Type B pancreatic cell (in vitro differentiated cells): ENCODE measurements around the gene COMTD1. TPM values are rescaled to one million over a fixed set of nuclear protein-coding genes. Genes with fewer than 3 reads are reported as not detected.
"Not testable (repeated sequence)": the region's sequence is repeated elsewhere in the genome, so short reads cannot be mapped to it uniquely, and the experiment has no call there.

ENCODE experiments used
- DNase-seq: peaks from one replicate; pipeline ENCODE4 v3.0.0; 2021; ENCODE audit warnings: mixed read lengths; ENCODE audit not compliant: unreplicated experiment; ENCODE audit errors: extremely low spot score
- H3K27ac Mint-ChIP-seq: 2 replicates; pipeline ENCODE4 v1.8.0; 2021; ENCODE audit warnings: mild to moderate bottlenecking, mixed read lengths
- H3K27me3 Mint-ChIP-seq: 2 replicates; pipeline ENCODE4 v1.8.0; 2021; ENCODE audit warnings: mixed read lengths
- H3K36me3 Mint-ChIP-seq: 2 replicates; pipeline ENCODE4 v1.8.0; 2021; ENCODE audit warnings: mixed read lengths
- H3K4me1 Mint-ChIP-seq: one replicate; pipeline ENCODE4 v1.8.0; 2021; ENCODE audit warnings: mixed read lengths; ENCODE audit not compliant: unreplicated experiment
- H3K4me3 Mint-ChIP-seq: 2 replicates; pipeline ENCODE4 v1.8.0; 2021; ENCODE audit warnings: mild to moderate bottlenecking, mixed read lengths
- H3K9me3 Mint-ChIP-seq: 2 replicates; pipeline ENCODE4 v1.8.0; 2021; ENCODE audit warnings: mixed read lengths
- CTCF ChIP-seq: fragments of 200-600 bp; sonication (generic); conservative IDR thresholded peaks from 2 replicates; pipeline ENCODE4 v1.5.0; 2021; ENCODE audit warnings: antibody characterized with exemption, mild to moderate bottlenecking
- total RNA-seq: library from RNA; stranded (reverse); gene quantifications from 2 replicates; pipeline ENCODE4 v1.2.1, GENCODE V29; 2021; ENCODE audit warnings: low replicate concordance

The COMTD1 gene
- total RNA-seq, 1 donor from 2014 or later = 40.4 TPM

- peak overlapping the region; percentile 29 for H3K27ac Mint-ChIP-seq
- no peak overlapping the region for H3K4me3 Mint-ChIP-seq
- H3K4me1 Mint-ChIP-seq = peaks cover 13% of the 10 kb centered on the region
- no peaks in the 10 kb centered on the region for H3K36me3 Mint-ChIP-seq
- DNase-seq = no peak
- TF ChIP-seq CTCF = no peak
- no peaks in the 10 kb centered on the region for H3K27me3 Mint-ChIP-seq
- no peaks in the 10 kb centered on the region for H3K9me3 Mint-ChIP-seq
Measured at GRCh38 chr10:75189266-75190096, 46.3 kb downstream of the COMTD1 start.

- not testable (repeated sequence) for DNase-seq, H3K36me3 Mint-ChIP-seq, H3K27me3 Mint-ChIP-seq, H3K4me3 Mint-ChIP-seq, H3K9me3 Mint-ChIP-seq
- Mint-ChIP-seq H3K4me1 (peaks cover 13% of the 10 kb centered on the region), H3K27ac (peak overlapping the region; percentile 92)
Measured at GRCh38 chr10:75188522-75188921, 47.2 kb downstream of the COMTD1 start.

- peaks cover 4% of the 10 kb centered on the region for H3K36me3 Mint-ChIP-seq
- peak overlapping the region; percentile 92 for H3K27ac Mint-ChIP-seq
- H3K4me3 Mint-ChIP-seq = peak overlapping the region; percentile 57
- no peaks in the 10 kb centered on the region for H3K9me3 Mint-ChIP-seq
- H3K4me1 Mint-ChIP-seq = peaks cover 11% of the 10 kb centered on the region
- H3K27me3 Mint-ChIP-seq = no peaks in the 10 kb centered on the region
- no peak for DNase-seq
- TF ChIP-seq CTCF = peak; percentile 77
Measured at GRCh38 chr10:75187961-75188426, 47.8 kb downstream of the COMTD1 start.

GRCh38 chr10:75186310-75186709 is 49.4 kb downstream of the COMTD1 start:
- Mint-ChIP-seq H3K36me3 (peaks cover 4% of the 10 kb centered on the region), H3K4me3 (peak overlapping the region; percentile 71), H3K27ac (peak overlapping the region; percentile 76)

More at GRCh38 chr10:75186310-75186709, 49.4 kb downstream of the COMTD1 start:
- H3K27me3 Mint-ChIP-seq = no peaks in the 10 kb centered on the region
- no peaks in the 10 kb centered on the region for H3K9me3 Mint-ChIP-seq
- DNase-seq = no peak
- no peak for TF ChIP-seq CTCF
- H3K4me1 Mint-ChIP-seq = peaks cover 5% of the 10 kb centered on the region

Other genes with a start within 250 kb of the COMTD1 start
- gene SAMD8, start 124.3 kb downstream of the COMTD1 start, total RNA-seq = 15.7 and 17.3 TPM in 2 replicates
- gene VDAC2, start 25.2 kb downstream of the COMTD1 start, total RNA-seq = 204 and 242 TPM in 2 replicates
- gene ZNF503, start 165.8 kb upstream of the COMTD1 start, total RNA-seq = 86.7 and 88.4 TPM in 2 replicates
- 0.62 and 2.0 TPM in 2 replicates for gene LRMDA, start 195.7 kb upstream of the COMTD1 start, total RNA-seq